Endothelial cell of umbilical vein (primary cell): ENCODE measurements around the gene CTNNA2. TPM values are rescaled to one million over a fixed set of nuclear protein-coding genes. Genes with fewer than 3 reads are reported as not detected.

Source experiments
- BruUV-seq: library from RNA; stranded (reverse); fragments of 400-500 nt; replicated peaks from 2 replicates; lab custom pipeline; 2021; lab: Mats Ljungman, UMichigan
- CTCF ChIA-PET: fragments of 300-600, 350-600 bp; sonication (Branson Sonifier 250); formaldehyde crosslinking; loops from one replicate; lab custom pipeline; 2021; ENCODE audit warnings: antibody characterized with exemption, inconsistent platforms; lab: Charles Lee
- POLR2A ChIA-PET: fragments of 300-600, 350-600 bp; sonication (Branson Sonifier 250); formaldehyde crosslinking; loops from one replicate; lab custom pipeline; 2021; ENCODE audit warnings: antibody characterized with exemption, inconsistent platforms; lab: Charles Lee
- DNase-seq: peaks from one replicate; pipeline ENCODE4 v3.0.0-alpha.2; 2011; ENCODE audit warnings: low read depth, low spot score
- FAIRE-seq: peaks from 2 replicates; lab custom pipeline; 2011; peaks lifted over from hg19 to GRCh38; lab: Jason Lieb, UNC
- H2AFZ ChIP-seq: 2 replicates; pipeline ENCODE4 v1.6.0; 2012; ENCODE audit warnings: low read depth, low read length, control low read depth, inconsistent platforms
- H3K27ac ChIP-seq: 2 replicates; pipeline ENCODE4 v1.5.1; 2011; ENCODE audit warnings: low read depth, mild to moderate bottlenecking, control low read depth, low read length, moderate library complexity; ENCODE audit not compliant: insufficient read depth
- H3K27me3 ChIP-seq, 2 experiments: 2 replicates each; pipeline versions ENCODE4 v1.6.0 to v1.6.1; 2011; ENCODE audit warnings: low read length in 2 of 2, mixed read lengths in 1 of 2; ENCODE audit not compliant: control insufficient read depth in 2 of 2, insufficient read depth in 2 of 2
- H3K36me3 ChIP-seq, 2 experiments: 2 replicates in 1 of 2; 3 replicates in 1 of 2; pipeline ENCODE4 v1.5.1; 2011; ENCODE audit warnings: low read length in 2 of 2, mild to moderate bottlenecking in 1 of 2, moderate library complexity in 1 of 2; ENCODE audit not compliant: control insufficient read depth in 2 of 2, insufficient read depth in 2 of 2; ENCODE audit errors: extremely low read depth in 1 of 2
- H3K4me1 ChIP-seq: 3 replicates; pipeline ENCODE4 v1.5.1; 2011; ENCODE audit warnings: mild to moderate bottlenecking, low read length; ENCODE audit not compliant: control insufficient read depth, insufficient read depth; ENCODE audit errors: extremely low read depth
- H3K4me2 ChIP-seq: 2 replicates; pipeline ENCODE4 v1.6.1; 2011; ENCODE audit warnings: low read length, control low read depth, mixed read lengths; ENCODE audit not compliant: insufficient read depth
- H3K4me3 ChIP-seq, 3 experiments: fragments of 200-600 bp in 1 of 3; sonication (generic), shearing (Covaris generic) in 1 of 3; replicated peaks in 1 of 3; 2 replicates each; pipeline ENCODE4 v1.5.1; 2011 to 2016; ENCODE audit warnings: control low read depth in 3 of 3, low read length in 3 of 3, mild to moderate bottlenecking in 2 of 3, inconsistent platforms in 1 of 3, low read depth in 1 of 3, moderate library complexity in 1 of 3; ENCODE audit not compliant: insufficient read depth in 1 of 3
- H3K79me2 ChIP-seq: 2 replicates; pipeline ENCODE4 v1.6.0; 2012; ENCODE audit warnings: low read length, inconsistent platforms; ENCODE audit not compliant: control insufficient read depth, insufficient read depth
- H3K9ac ChIP-seq: replicated peaks from 2 replicates; pipeline ENCODE3; 2011; ENCODE audit warnings: low read length, control low read depth; ENCODE audit not compliant: insufficient read depth; ENCODE audit errors: extremely low read depth
- H3K9me1 ChIP-seq: replicated peaks from 3 replicates; pipeline ENCODE4 v1.6.0; 2011; ENCODE audit warnings: mild to moderate bottlenecking, low read length; ENCODE audit not compliant: control insufficient read depth, insufficient read depth; ENCODE audit errors: extremely low read depth
- H3K9me3 ChIP-seq: replicated peaks from 2 replicates; pipeline ENCODE4 v1.5.1; 2012; ENCODE audit warnings: low read length, inconsistent platforms; ENCODE audit not compliant: control insufficient read depth, insufficient read depth
- H4K20me1 ChIP-seq: replicated peaks from 2 replicates; pipeline ENCODE3; 2011; ENCODE audit warnings: mild to moderate bottlenecking, low read length; ENCODE audit not compliant: control insufficient read depth, insufficient read depth; ENCODE audit errors: extremely low read depth
- EZH2 ChIP-seq: IDR thresholded peaks from 2 replicates; pipeline ENCODE4 v1.6.1; 2012; ENCODE audit warnings: borderline replicate concordance, low read depth, mild to moderate bottlenecking, moderate library complexity, low read length, inconsistent platforms; ENCODE audit not compliant: severe bottlenecking
- GATA2 ChIP-seq: IDR thresholded peaks from 2 replicates; pipeline ENCODE4 v1.7.0; 2011; ENCODE audit warnings: low read depth, mild to moderate bottlenecking, moderate library complexity, mixed read lengths, low read length; ENCODE audit not compliant: insufficient read length, insufficient read depth
- JUN ChIP-seq: IDR thresholded peaks from 2 replicates; pipeline ENCODE4 v1.6.1; 2011; ENCODE audit warnings: borderline replicate concordance, low read depth; ENCODE audit not compliant: insufficient read length, insufficient read depth
- MYC ChIP-seq: IDR thresholded peaks from one replicate; pipeline ENCODE4 v1.6.1; 2011; ENCODE audit warnings: mild to moderate bottlenecking, low read depth, low read length
- dilution Hi-C: fragments of 300-500 bp; cut with MboI; formaldehyde crosslinking; loops from one replicate; pipeline ENCODE4 v1.15.0; 2019; ENCODE audit warnings: low sequenced_read_pairs; ENCODE audit not compliant: extremely low pct_ligation_motif_present
- intact Hi-C: fragments of 100-400 bp; cut with micrococcal nuclease; formaldehyde crosslinking; loops from one replicate; pipeline ENCODE4 v1.10.0; 2022
- polyA plus RNA-seq, 4 experiments: library from polyadenylated mRNA; depleted of rRNA in 3 of 4; stranded (reverse) in 3 of 4; unstranded in 1 of 4; fragments of >200 nt; gene quantifications; 2 replicates each; pipeline versions ENCODE4 v1.2.1 to v1.2.3, GENCODE V29; 2011 to 2012; ENCODE audit warnings: missing spikeins in 1 of 4
- total RNA-seq: library from RNA; stranded (reverse); gene quantifications from 2 replicates; pipeline ENCODE4 v1.2.3, GENCODE V29; 2021
- TF ChIP-seq, protein P1 (sequence below), 2 donors: IDR thresholded peaks; 1 replicate in 1 of 2; 2 replicates in 1 of 2; pipeline ENCODE4 v1.5.1; 2011; ENCODE audit warnings: low read length in 2 of 2, mild to moderate bottlenecking in 2 of 2, moderate library complexity in 2 of 2, control low read depth in 1 of 2, inconsistent platforms in 1 of 2, low read depth in 1 of 2; ENCODE audit not compliant: insufficient read depth in 1 of 2; ENCODE audit errors: extremely low read depth in 1 of 2

The CTNNA2 gene
- total and polyA plus RNA-seq, 2 donors (not counting 3 experiments of a cell fraction or from before 2014, with no cell fraction given), result not detected

GRCh38 chr2:80335411-80335810 lies 822.6 kb downstream of the CTNNA2 start:
- H3K4me3 ChIP-seq, result no peak overlapping the region
- H3K4me1 ChIP-seq, result no peaks in the 10 kb centered on the region
- no peak overlapping the region for H3K27ac ChIP-seq
- intact Hi-C loops, result no loop called here
- ChIA-PET POLR2A (no interaction called here), CTCF (no interaction called here)
- dilution Hi-C loops, result no loop called here
- H3K4me2 ChIP-seq, result no peak overlapping the region
- TF ChIP-seq JUN (no peak), EZH2 (no peak), GATA2 (no peak)
- H4K20me1 ChIP-seq, result no peaks in the 10 kb centered on the region
- H3K9ac ChIP-seq, result no peak overlapping the region
- DNase-seq (no peak), FAIRE-seq (no peak)
- H2AFZ ChIP-seq, result no peak overlapping the region
- H3K36me3 ChIP-seq, result no peaks in the 10 kb centered on the region
- H3K9me3 ChIP-seq, result peaks cover 1% of the 10 kb centered on the region
- H3K27me3 ChIP-seq, result no peaks in the 10 kb centered on the region
- H3K79me2 ChIP-seq, result no peaks in the 10 kb centered on the region
- no TSS peak for BruUV-seq
- no peaks in the 10 kb centered on the region for H3K9me1 ChIP-seq

- TF ChIP-seq, protein P1, sequence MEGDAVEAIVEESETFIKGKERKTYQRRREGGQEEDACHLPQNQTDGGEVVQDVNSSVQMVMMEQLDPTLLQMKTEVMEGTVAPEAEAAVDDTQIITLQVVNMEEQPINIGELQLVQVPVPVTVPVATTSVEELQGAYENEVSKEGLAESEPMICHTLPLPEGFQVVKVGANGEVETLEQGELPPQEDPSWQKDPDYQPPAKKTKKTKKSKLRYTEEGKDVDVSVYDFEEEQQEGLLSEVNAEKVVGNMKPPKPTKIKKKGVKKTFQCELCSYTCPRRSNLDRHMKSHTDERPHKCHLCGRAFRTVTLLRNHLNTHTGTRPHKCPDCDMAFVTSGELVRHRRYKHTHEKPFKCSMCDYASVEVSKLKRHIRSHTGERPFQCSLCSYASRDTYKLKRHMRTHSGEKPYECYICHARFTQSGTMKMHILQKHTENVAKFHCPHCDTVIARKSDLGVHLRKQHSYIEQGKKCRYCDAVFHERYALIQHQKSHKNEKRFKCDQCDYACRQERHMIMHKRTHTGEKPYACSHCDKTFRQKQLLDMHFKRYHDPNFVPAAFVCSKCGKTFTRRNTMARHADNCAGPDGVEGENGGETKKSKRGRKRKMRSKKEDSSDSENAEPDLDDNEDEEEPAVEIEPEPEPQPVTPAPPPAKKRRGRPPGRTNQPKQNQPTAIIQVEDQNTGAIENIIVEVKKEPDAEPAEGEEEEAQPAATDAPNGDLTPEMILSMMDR (IDR thresholded peaks at IDR 0.05; ENCODE audit: extremely low read depth in 1 of 2, insufficient read depth in 1 of 2, low read depth in 1 of 2, low read length in 2 of 2), result no peak
- no peak for TF ChIP-seq JUN
- no peak for TF ChIP-seq MYC
- no peak for TF ChIP-seq EZH2
- Histone ChIP-seq H3K4me1 (no peaks in the 10 kb centered on the region), H3K27me3 (no peaks in the 10 kb centered on the region), H4K20me1 (no peaks in the 10 kb centered on the region), H3K27ac (no peak overlapping the region), H3K79me2 (no peaks in the 10 kb centered on the region), H3K9ac (no peak overlapping the region), H2AFZ (no peak overlapping the region), H3K4me3 (no peak overlapping the region), H3K9me3 (peaks cover under 1% of the 10 kb centered on the region), H3K4me2 (no peak overlapping the region), H3K9me1 (no peaks in the 10 kb centered on the region), H3K36me3 (no peaks in the 10 kb centered on the region)
- intact Hi-C loops (no loop called here), dilution Hi-C loops (no loop called here)
- POLR2A ChIA-PET, result no interaction called here
- FAIRE-seq (no peak), DNase-seq (no peak)
- CTCF ChIA-PET, result no interaction called here
- no TSS peak for BruUV-seq
Observed at GRCh38 chr2:80338794-80339193, 825.9 kb downstream of the CTNNA2 start.
